Smooth muscle cell (in vitro differentiated cells): ENCODE measurements around the gene SEMA3C. TPM values are rescaled to one million over a fixed set of nuclear protein-coding genes. Genes with fewer than 3 reads are reported as not detected.

ENCODE experiments used
- DNase-seq: peaks from one replicate; lab custom pipeline; 2025; ENCODE audit not compliant: unreplicated experiment; lab: John Stamatoyannopoulos, UW
- H2AFZ ChIP-seq: fragments of 200-600 bp; sonication (generic); 2 replicates; pipeline ENCODE4 v1.6.0; 2016; ENCODE audit warnings: antibody characterized with exemption, low read depth, mild to moderate bottlenecking
- H3F3A ChIP-seq: fragments of 200-600 bp; sonication (generic); 2 replicates; pipeline ENCODE4 v1.6.0; 2017; ENCODE audit warnings: antibody characterized with exemption, low read depth
- H3K27ac ChIP-seq: fragments of 200-600 bp; sonication (generic); 2 replicates; pipeline ENCODE4 v1.5.1; 2016; ENCODE audit warnings: low read depth, mild to moderate bottlenecking
- H3K27me3 ChIP-seq: fragments of 200-600 bp; sonication (generic); 2 replicates; pipeline ENCODE4 v1.6.1; 2016; ENCODE audit warnings: low read depth, mild to moderate bottlenecking
- H3K36me3 ChIP-seq: fragments of 200-600 bp; sonication (generic); 2 replicates; pipeline ENCODE4 v1.5.1; 2016; ENCODE audit warnings: low read depth
- H3K4me1 ChIP-seq: fragments of 200-600 bp; sonication (generic); 2 replicates; pipeline ENCODE4 v1.5.1; 2016; ENCODE audit warnings: low read depth
- H3K4me2 ChIP-seq: fragments of 200-600 bp; sonication (generic); 2 replicates; pipeline ENCODE4 v1.6.0; 2016; ENCODE audit warnings: mild to moderate bottlenecking
- H3K4me3 ChIP-seq: fragments of 200-600 bp; sonication (generic); 2 replicates; pipeline ENCODE4 v1.5.1; 2016; ENCODE audit warnings: mild to moderate bottlenecking
- H3K79me2 ChIP-seq: fragments of 200-600 bp; sonication (generic); 2 replicates; pipeline ENCODE4 v1.6.0; 2016; ENCODE audit warnings: low read depth, mild to moderate bottlenecking
- H3K9ac ChIP-seq: fragments of 200-600 bp; sonication (generic); 2 replicates; pipeline ENCODE4 v1.6.0; 2016; ENCODE audit warnings: low read depth
- H3K9me3 ChIP-seq: fragments of 200-600 bp; sonication (generic); replicated peaks from 2 replicates; pipeline ENCODE4 v1.5.1; 2016; ENCODE audit warnings: low read depth
- H4K20me1 ChIP-seq: fragments of 200-600 bp; sonication (generic); 2 replicates; pipeline ENCODE4 v1.6.0; 2016; ENCODE audit warnings: low read depth
- WGBS: methylation state at CpG from one replicate; pipeline ENCODE4 v1.1.7; 2016; ENCODE audit warnings: low lambda C conversion rate; 5-methylcytosine and 5-hydroxymethylcytosine counted together
- polyA plus RNA-seq: library from polyadenylated mRNA; unstranded; fragments of >200 nt; fragmentation: Nextera tagmentation; extraction: Ambion mirVana; gene quantifications from 2 replicates; pipeline ENCODE4 v1.2.1, GENCODE V29; 2016
- total RNA-seq: library from RNA; depleted of rRNA; stranded (reverse); fragments of >200 nt; gene quantifications from 2 replicates; pipeline ENCODE4 v1.2.3, GENCODE V29; 2014
- TF ChIP-seq, protein P1 (sequence below): fragments of 200-600 bp; sonication (generic); IDR thresholded peaks from 2 replicates; pipeline ENCODE4 v1.5.1; 2017; ENCODE audit warnings: borderline replicate concordance, mild to moderate bottlenecking, antibody characterized with exemption; ENCODE audit not compliant: insufficient read depth, poor library complexity, severe bottlenecking

The SEMA3C gene
- total and polyA plus RNA-seq, 2 experiments from 2014 or later: 20.6 to 295 TPM

DNA sequence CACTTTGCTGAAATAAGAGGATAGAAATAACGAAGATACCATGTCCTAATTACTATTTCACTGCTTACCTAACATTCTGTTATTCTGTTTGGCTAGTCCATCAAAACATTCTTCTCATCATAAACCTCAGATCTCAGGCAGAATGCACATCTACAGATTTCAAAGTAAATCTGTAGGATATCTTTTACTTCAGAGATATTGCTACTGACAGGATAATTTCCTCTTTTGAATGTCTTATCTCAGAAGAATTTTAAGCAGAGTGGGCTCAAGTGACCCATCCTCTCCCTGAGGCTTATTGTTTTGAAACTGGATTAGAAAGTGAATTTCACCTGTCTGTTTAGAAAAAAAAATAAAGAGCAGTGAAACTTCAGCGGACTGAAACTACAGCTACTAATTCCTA is 83.6 kb downstream of the SEMA3C start:
- Histone ChIP-seq H3K36me3 (no peaks in the 10 kb centered on the region), H3K9me3 (no peaks in the 10 kb centered on the region), H3K4me2 (no peak overlapping the region), H3K27ac (no peak overlapping the region), H3K9ac (no peak overlapping the region), H3K79me2 (peaks cover 11% of the 10 kb centered on the region), H3F3A (no peaks in the 10 kb centered on the region), H4K20me1 (peaks cover 4% of the 10 kb centered on the region), H3K27me3 (no peaks in the 10 kb centered on the region), H3K4me1 (no peaks in the 10 kb centered on the region), H2AFZ (no peak overlapping the region), H3K4me3 (no peak overlapping the region)
- no peak for DNase-seq
- WGBS: 58% methylated on average over 2 of the region's 2 CpGs
- TF ChIP-seq, protein P1, sequence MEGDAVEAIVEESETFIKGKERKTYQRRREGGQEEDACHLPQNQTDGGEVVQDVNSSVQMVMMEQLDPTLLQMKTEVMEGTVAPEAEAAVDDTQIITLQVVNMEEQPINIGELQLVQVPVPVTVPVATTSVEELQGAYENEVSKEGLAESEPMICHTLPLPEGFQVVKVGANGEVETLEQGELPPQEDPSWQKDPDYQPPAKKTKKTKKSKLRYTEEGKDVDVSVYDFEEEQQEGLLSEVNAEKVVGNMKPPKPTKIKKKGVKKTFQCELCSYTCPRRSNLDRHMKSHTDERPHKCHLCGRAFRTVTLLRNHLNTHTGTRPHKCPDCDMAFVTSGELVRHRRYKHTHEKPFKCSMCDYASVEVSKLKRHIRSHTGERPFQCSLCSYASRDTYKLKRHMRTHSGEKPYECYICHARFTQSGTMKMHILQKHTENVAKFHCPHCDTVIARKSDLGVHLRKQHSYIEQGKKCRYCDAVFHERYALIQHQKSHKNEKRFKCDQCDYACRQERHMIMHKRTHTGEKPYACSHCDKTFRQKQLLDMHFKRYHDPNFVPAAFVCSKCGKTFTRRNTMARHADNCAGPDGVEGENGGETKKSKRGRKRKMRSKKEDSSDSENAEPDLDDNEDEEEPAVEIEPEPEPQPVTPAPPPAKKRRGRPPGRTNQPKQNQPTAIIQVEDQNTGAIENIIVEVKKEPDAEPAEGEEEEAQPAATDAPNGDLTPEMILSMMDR: no peak

DNA sequence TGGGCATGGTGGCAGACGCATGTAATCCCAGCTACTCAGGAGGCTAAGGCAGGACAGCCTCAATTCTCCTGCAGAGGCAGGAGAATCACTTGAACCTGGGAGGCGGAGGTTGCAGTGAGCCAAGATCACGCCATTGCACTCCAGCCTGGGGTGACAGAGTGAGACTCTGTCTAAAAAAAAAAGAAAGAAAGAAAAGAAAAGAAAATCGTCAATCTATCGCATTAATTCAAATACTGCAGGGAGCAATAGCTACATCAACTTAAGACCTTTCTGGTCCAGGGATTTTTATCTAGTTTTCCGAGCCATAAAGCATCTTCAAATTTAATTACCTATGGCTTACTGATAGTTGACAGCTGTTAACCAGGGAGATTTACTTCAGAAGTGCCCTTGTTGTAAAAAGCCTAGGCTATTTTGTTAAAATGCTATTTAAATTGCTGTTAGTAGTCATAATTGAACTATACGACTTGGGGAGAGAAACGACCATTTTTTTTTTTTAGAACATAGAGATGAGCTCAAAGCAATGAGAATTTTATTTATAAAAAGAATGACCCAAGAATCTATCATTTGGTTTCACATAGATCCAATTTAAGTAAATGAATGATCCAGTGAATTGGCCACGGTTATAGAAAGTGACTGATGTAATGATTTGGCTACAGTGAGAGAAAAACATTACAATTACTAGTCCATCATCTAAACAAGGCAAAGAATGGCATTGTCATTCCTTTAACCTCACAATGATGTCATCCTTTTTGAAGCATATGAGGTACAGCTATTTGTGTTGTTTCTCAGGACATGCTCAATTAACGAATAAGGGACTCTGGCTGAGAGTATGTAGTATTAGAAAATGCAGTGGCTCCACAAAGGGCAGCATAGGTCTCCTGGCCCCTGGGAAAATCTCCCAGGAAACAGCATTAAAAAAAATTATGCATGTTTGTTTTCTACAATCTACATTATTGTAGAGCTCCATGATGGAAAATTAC is 85.3 kb downstream of the SEMA3C start:
- H3K36me3 ChIP-seq: no peaks in the 10 kb centered on the region
- no peak overlapping the region for H3K4me3 ChIP-seq
- 84% methylated on average over 10 of the region's 10 CpGs for WGBS
- H3F3A ChIP-seq: no peaks in the 10 kb centered on the region
- no peak overlapping the region for H3K9ac ChIP-seq
- H3K4me2 ChIP-seq: no peak overlapping the region
- peak overlapping the region; percentile 55 for H3K27ac ChIP-seq
- H2AFZ ChIP-seq: no peak overlapping the region
- TF ChIP-seq, protein P1: no peak
- no peaks in the 10 kb centered on the region for H3K9me3 ChIP-seq
- no peaks in the 10 kb centered on the region for H3K27me3 ChIP-seq
- H4K20me1 ChIP-seq: peaks cover 12% of the 10 kb centered on the region
- DNase-seq: no peak
- peaks cover 22% of the 10 kb centered on the region for H3K79me2 ChIP-seq
- H3K4me1 ChIP-seq: no peaks in the 10 kb centered on the region

DNA sequence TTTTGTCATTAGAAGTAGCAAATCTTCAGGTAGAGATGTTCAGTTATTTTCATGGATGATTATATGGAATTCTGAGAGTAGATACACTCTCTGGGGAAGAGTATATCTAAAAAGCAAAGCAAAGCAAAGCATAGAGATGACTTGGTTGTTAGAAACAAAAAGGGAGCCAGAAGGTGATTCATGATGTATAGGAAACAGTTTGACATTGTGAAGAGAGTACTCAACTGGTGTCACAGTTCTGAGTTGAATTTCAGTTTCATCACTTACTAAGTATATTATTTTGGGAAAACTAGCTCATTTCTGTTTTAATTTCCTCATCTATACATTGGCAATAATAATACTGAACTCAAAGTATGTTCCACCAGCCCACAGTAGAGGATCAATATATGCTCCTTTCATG is 86.8 kb downstream of the SEMA3C start:
- Histone ChIP-seq H3K9ac (no peak overlapping the region), H3K36me3 (no peaks in the 10 kb centered on the region), H3K9me3 (no peaks in the 10 kb centered on the region), H3K4me3 (no peak overlapping the region), H3F3A (no peaks in the 10 kb centered on the region), H3K4me1 (no peaks in the 10 kb centered on the region), H4K20me1 (peaks cover 12% of the 10 kb centered on the region), H2AFZ (no peak overlapping the region), H3K27me3 (no peaks in the 10 kb centered on the region), H3K27ac (peak overlapping the region; percentile 55), H3K4me2 (no peak overlapping the region), H3K79me2 (peaks cover 22% of the 10 kb centered on the region)
- TF ChIP-seq, protein P1: no peak
- DNase-seq: no peak
